ENCODE data around the gene OVAAL. TPM values are rescaled to one million over a fixed set of nuclear protein-coding genes. Genes with fewer than 3 reads are reported as not detected.

The OVAAL gene
- total and polyA plus RNA-seq, 8 donors: not detected

GRCh38 chr1:180600343-180600742 is 41.6 kb downstream of the OVAAL start:
- H3K4me1 ChIP-seq: no peaks in the 10 kb centered on the region
- TF ChIP-seq EP300 (IDR thresholded peaks at IDR 0.05) (no peak), CTCF (IDR thresholded peaks at IDR 0.05) (no peak), POLR2AphosphoS5 (IDR thresholded peaks at IDR 0.05) (no peak), POLR2A (IDR thresholded peaks at IDR 0.05) (no peak)
- H3K27me3 ChIP-seq: peaks cover 0 to 6% (median 0%) of the 10 kb centered on the region in 3 donors
- no peak overlapping the region for H3K4me3 ChIP-seq
- H3K27ac ChIP-seq: no peak overlapping the region
- 94 to 100% (median 100%) methylated on average over 1 of the region's 1 CpG for WGBS, 5 donors
- no peaks in the 10 kb centered on the region for H3K9me3 ChIP-seq
- H3K36me3 ChIP-seq: no peaks in the 10 kb centered on the region
- no peak for DNase-seq
- intact Hi-C loops (cut with DNase I; ENCODE audit: low total_unique reads): no loop called here

- intact Hi-C loops (cut with DNase I; ENCODE audit: low total_unique reads): no loop called here
- DNase-seq: no peak
- H3K36me3 ChIP-seq: no peaks in the 10 kb centered on the region
- no peaks in the 10 kb centered on the region for H3K4me1 ChIP-seq
- H3K4me3 ChIP-seq: no peak overlapping the region
- WGBS, 5 donors: 70 to 84% (median 75%) methylated on average over 1 of the region's 1 CpG
- H3K27ac ChIP-seq: no peak overlapping the region
- no peaks in the 10 kb centered on the region for H3K9me3 ChIP-seq
- H3K27me3 ChIP-seq: peaks cover 0 to 3% (median 0%) of the 10 kb centered on the region in 3 donors
- TF ChIP-seq CTCF (IDR thresholded peaks at IDR 0.05) (no peak), EP300 (IDR thresholded peaks at IDR 0.05) (no peak), POLR2A (IDR thresholded peaks at IDR 0.05) (no peak), POLR2AphosphoS5 (IDR thresholded peaks at IDR 0.05) (no peak)
Observed at GRCh38 chr1:180601512-180601911, 42.7 kb downstream of the OVAAL start.

- Histone ChIP-seq H3K27me3 (no peaks in the 10 kb centered on the region), H3K9me3 (no peaks in the 10 kb centered on the region), H3K36me3 (no peaks in the 10 kb centered on the region), H3K27ac (no peak overlapping the region), H3K4me1 (no peaks in the 10 kb centered on the region), H3K4me3 (no peak overlapping the region)
- TF ChIP-seq EP300 (IDR thresholded peaks at IDR 0.05): no peak
- no peak for TF ChIP-seq CTCF (IDR thresholded peaks at IDR 0.05)
- no peak for TF ChIP-seq POLR2AphosphoS5 (IDR thresholded peaks at IDR 0.05)
- no peak for TF ChIP-seq POLR2A (IDR thresholded peaks at IDR 0.05)
- intact Hi-C loops (cut with DNase I; ENCODE audit: low total_unique reads): no loop called here
- no peak for DNase-seq
- WGBS, 5 donors: 59 to 83% (median 78%) methylated on average over 6 of the region's 6 CpGs
Observed at GRCh38 chr1:180603223-180603849, 44.6 kb downstream of the OVAAL start.

- H3K4me3 ChIP-seq: no peak overlapping the region
- H3K4me1 ChIP-seq: no peaks in the 10 kb centered on the region
- 86 to 94% (median 88%) methylated on average over 2 of the region's 2 CpGs for WGBS, 5 donors
- no peak for DNase-seq
- no peaks in the 10 kb centered on the region for H3K9me3 ChIP-seq
- no peak for TF ChIP-seq CTCF (IDR thresholded peaks at IDR 0.05)
- no peak for TF ChIP-seq POLR2A (IDR thresholded peaks at IDR 0.05)
- no peak for TF ChIP-seq POLR2AphosphoS5 (IDR thresholded peaks at IDR 0.05)
- TF ChIP-seq EP300 (IDR thresholded peaks at IDR 0.05): no peak
- intact Hi-C loops (cut with DNase I; ENCODE audit: low total_unique reads): no loop called here
- no peak overlapping the region for H3K27ac ChIP-seq
- no peaks in the 10 kb centered on the region for H3K27me3 ChIP-seq
- H3K36me3 ChIP-seq: no peaks in the 10 kb centered on the region
Observed at GRCh38 chr1:180603850-180604226, 45.1 kb downstream of the OVAAL start.
